HepG2 (cell line): Measurements from ENCODE around the gene DDAH1. TPM values are rescaled to one million over a fixed set of nuclear protein-coding genes. Genes with fewer than 3 reads are reported as not detected.
A peak's percentile ranks its signal among the peaks of the same experiment; 100 is the strongest.

Source experiments
- E2F1 ChIP-seq: sonication (generic); formaldehyde crosslinking; IDR thresholded peaks from 2 replicates; pipeline ENCODE4 v1.5.0; 2020; ENCODE audit warnings: missing genetic modification reagents
- LCORL ChIP-seq, 2 experiments: fragments of 450-650 bp in 1 of 2; sonication (generic) in 1 of 2; formaldehyde crosslinking in 1 of 2; IDR thresholded peaks; 2 replicates each; pipeline versions ENCODE4 v1.5.0 to v1.6.1; 2017 to 2020; ENCODE audit warnings: antibody characterized with exemption in 1 of 2, missing genetic modification reagents in 1 of 2
- PRDM10 ChIP-seq: sonication (generic); formaldehyde crosslinking; IDR thresholded peaks from 2 replicates; pipeline ENCODE4 v1.4.0; 2020; ENCODE audit warnings: low read depth, missing genetic modification reagents
- ZNF17 ChIP-seq: sonication (generic); formaldehyde crosslinking; IDR thresholded peaks from 2 replicates; pipeline ENCODE4 v1.5.0; 2020; ENCODE audit warnings: mild to moderate bottlenecking, missing genetic modification reagents
- ZNF512B ChIP-seq: sonication (generic); formaldehyde crosslinking; IDR thresholded peaks from 2 replicates; pipeline ENCODE4 v1.5.1; 2020; ENCODE audit warnings: missing genetic modification reagents, mild to moderate bottlenecking, borderline replicate concordance
- ZNF569 ChIP-seq: sonication (generic); formaldehyde crosslinking; IDR thresholded peaks from 2 replicates; pipeline ENCODE4 v1.5.0; 2020; ENCODE audit warnings: mild to moderate bottlenecking, missing genetic modification reagents, moderate library complexity, borderline replicate concordance
- polyA plus RNA-seq, 8 experiments: library from polyadenylated mRNA; depleted of rRNA in 3 of 8; stranded (reverse) in 7 of 8; unstranded in 1 of 8; fragments of >200 nt; fragmentation: Illumina TruSeq in 4 of 8; extraction: Trizol in 4 of 8; gene quantifications; 2 replicates each; pipeline versions ENCODE4 v1.2.1 to v1.2.3, GENCODE V29; 2011 to 2016; ENCODE audit warnings: low read depth in 4 of 8, missing spikeins in 1 of 8, mixed read lengths in 1 of 8; ENCODE audit not compliant: insufficient read depth in 1 of 8
- total RNA-seq, 5 experiments: library from RNA; depleted of rRNA; stranded (reverse); fragments of >200 nt; fragmentation: Illumina TruSeq; extraction: Trizol; gene quantifications; 2 replicates each; pipeline ENCODE4 v1.2.3, GENCODE V29; 2016; ENCODE audit warnings: low read depth in 1 of 5
- TF ChIP-seq, protein P1 (sequence below): sonication (generic); formaldehyde crosslinking; IDR thresholded peaks from 2 replicates; pipeline ENCODE4 v1.8.1; 2023; ENCODE audit warnings: mild to moderate bottlenecking, moderate library complexity, missing genetic modification reagents
- TF ChIP-seq, protein P2 (sequence below): sonication (generic); formaldehyde crosslinking; IDR thresholded peaks from 2 replicates; pipeline ENCODE4 v1.4.0; 2020; ENCODE audit warnings: mild to moderate bottlenecking, missing genetic modification reagents
- TF ChIP-seq, protein P3 (sequence below): IDR thresholded peaks from 2 replicates; pipeline ENCODE4 v1.6.1; 2016; ENCODE audit warnings: low read depth, missing genetic modification reagents, missing compliant biosample characterization
- TF ChIP-seq, protein P4 (sequence below): sonication (generic); formaldehyde crosslinking; IDR thresholded peaks from 2 replicates; pipeline ENCODE4 v1.4.0; 2020; ENCODE audit warnings: missing genetic modification reagents

The DDAH1 gene
- total and polyA plus RNA-seq, 2 of the 13 experiments (the other 11 are each of a cell fraction or from before 2014, with no cell fraction given): 39.7 to 64.4 TPM

GRCh38 chr1:85465099-85465785 lies at the start of gene DDAH1 (continued):
- TF ChIP-seq E2F1 (CRISPR knock-in tag): 0 out of 2 replicates have a peak, but pooled peaks have one; percentile 56
- TF ChIP-seq, protein P1, sequence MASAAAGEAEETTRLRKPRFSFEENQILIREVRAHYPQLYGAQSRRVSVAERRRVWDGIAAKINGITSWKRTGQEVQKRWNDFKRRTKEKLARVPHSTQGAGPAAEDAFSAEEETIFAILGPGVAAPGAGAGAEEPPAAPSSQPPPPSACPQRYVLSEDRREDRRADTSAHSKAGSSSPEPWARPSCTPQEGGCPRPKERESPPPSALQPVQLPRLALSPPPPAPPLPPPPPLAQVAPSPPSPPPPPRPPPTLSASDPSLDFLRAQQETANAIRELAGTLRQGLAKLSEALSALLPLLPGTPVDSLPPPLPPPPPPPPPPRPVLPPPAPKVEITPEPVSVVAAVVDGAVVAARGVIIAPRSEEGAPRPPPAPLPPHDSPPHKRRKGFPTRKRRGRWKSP (CRISPR knock-in tag): peak; percentile 85
- TF ChIP-seq, protein P2, sequence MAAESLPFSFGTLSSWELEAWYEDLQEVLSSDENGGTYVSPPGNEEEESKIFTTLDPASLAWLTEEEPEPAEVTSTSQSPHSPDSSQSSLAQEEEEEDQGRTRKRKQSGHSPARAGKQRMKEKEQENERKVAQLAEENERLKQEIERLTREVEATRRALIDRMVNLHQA: no peak
- TF ChIP-seq, protein P3, sequence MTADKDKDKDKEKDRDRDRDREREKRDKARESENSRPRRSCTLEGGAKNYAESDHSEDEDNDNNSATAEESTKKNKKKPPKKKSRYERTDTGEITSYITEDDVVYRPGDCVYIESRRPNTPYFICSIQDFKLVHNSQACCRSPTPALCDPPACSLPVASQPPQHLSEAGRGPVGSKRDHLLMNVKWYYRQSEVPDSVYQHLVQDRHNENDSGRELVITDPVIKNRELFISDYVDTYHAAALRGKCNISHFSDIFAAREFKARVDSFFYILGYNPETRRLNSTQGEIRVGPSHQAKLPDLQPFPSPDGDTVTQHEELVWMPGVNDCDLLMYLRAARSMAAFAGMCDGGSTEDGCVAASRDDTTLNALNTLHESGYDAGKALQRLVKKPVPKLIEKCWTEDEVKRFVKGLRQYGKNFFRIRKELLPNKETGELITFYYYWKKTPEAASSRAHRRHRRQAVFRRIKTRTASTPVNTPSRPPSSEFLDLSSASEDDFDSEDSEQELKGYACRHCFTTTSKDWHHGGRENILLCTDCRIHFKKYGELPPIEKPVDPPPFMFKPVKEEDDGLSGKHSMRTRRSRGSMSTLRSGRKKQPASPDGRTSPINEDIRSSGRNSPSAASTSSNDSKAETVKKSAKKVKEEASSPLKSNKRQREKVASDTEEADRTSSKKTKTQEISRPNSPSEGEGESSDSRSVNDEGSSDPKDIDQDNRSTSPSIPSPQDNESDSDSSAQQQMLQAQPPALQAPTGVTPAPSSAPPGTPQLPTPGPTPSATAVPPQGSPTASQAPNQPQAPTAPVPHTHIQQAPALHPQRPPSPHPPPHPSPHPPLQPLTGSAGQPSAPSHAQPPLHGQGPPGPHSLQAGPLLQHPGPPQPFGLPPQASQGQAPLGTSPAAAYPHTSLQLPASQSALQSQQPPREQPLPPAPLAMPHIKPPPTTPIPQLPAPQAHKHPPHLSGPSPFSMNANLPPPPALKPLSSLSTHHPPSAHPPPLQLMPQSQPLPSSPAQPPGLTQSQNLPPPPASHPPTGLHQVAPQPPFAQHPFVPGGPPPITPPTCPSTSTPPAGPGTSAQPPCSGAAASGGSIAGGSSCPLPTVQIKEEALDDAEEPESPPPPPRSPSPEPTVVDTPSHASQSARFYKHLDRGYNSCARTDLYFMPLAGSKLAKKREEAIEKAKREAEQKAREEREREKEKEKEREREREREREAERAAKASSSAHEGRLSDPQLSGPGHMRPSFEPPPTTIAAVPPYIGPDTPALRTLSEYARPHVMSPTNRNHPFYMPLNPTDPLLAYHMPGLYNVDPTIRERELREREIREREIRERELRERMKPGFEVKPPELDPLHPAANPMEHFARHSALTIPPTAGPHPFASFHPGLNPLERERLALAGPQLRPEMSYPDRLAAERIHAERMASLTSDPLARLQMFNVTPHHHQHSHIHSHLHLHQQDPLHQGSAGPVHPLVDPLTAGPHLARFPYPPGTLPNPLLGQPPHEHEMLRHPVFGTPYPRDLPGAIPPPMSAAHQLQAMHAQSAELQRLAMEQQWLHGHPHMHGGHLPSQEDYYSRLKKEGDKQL (CRISPR knock-in tag): no peak
- no peak for TF ChIP-seq ZNF569 (CRISPR knock-in tag)
- TF ChIP-seq, protein P4, sequence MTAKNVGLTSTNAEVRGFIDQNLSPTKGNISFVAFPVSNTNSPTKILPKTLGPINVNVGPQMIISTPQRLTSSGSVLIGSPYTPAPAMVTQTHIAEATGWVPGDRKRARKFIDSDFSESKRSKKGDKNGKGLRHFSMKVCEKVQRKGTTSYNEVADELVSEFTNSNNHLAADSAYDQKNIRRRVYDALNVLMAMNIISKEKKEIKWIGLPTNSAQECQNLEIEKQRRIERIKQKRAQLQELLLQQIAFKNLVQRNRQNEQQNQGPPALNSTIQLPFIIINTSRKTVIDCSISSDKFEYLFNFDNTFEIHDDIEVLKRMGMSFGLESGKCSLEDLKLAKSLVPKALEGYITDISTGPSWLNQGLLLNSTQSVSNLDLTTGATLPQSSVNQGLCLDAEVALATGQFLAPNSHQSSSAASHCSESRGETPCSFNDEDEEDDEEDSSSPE (CRISPR knock-in tag): no peak; the same call in 1 of the 2 replicates
- no peak for TF ChIP-seq LCORL (IDR thresholded peaks at IDR 0.05)
- TF ChIP-seq LCORL (CRISPR knock-in tag; IDR thresholded peaks at IDR 0.05): no peak
- TF ChIP-seq PRDM10 (CRISPR knock-in tag): no peak
- TF ChIP-seq ZNF17 (CRISPR knock-in tag): no peak
- no peak for TF ChIP-seq ZNF512B (CRISPR knock-in tag)
